GM23338 (cell line): ENCODE data around the gene BCDIN3D. TPM values are rescaled to one million over a fixed set of nuclear protein-coding genes. Genes with fewer than 3 reads are reported as not detected.

Experiments used
- ATAC-seq: fragments of 200-7000 bp; cut with Tn5 transposase; 3 replicates; pipeline ENCODE4 v1.9.1; 2020
- DNase-seq: peaks from one replicate; pipeline ENCODE4 v3.0.0-alpha.2; 2015; ENCODE audit warnings: low spot score
- H2AFZ ChIP-seq: fragments of 200-600 bp; sonication (generic); 2 replicates; pipeline ENCODE4 v1.8.0; 2016; ENCODE audit warnings: antibody characterized with exemption, mild to moderate bottlenecking, moderate library complexity
- H3F3A ChIP-seq: fragments of 200-600 bp; sonication (generic); replicated peaks from 2 replicates; pipeline ENCODE4 v1.8.0; 2017; ENCODE audit warnings: antibody characterized with exemption, mixed run types, low read depth
- H3K27ac ChIP-seq: fragments of 200-600 bp; sonication (generic); 2 replicates; pipeline ENCODE4 v1.6.1; 2016; ENCODE audit warnings: low read depth
- H3K27me3 ChIP-seq: fragments of 200-600 bp; sonication (generic); 2 replicates; pipeline ENCODE4 v1.8.0; 2016; ENCODE audit warnings: mild to moderate bottlenecking, mixed run types, moderate library complexity; ENCODE audit not compliant: insufficient read depth
- H3K36me3 ChIP-seq: fragments of 200-600 bp; sonication (generic); 2 replicates; pipeline ENCODE4 v1.8.0; 2016; ENCODE audit warnings: mild to moderate bottlenecking; ENCODE audit not compliant: insufficient read depth
- H3K4me1 ChIP-seq: fragments of 200-600 bp; sonication (generic); 2 replicates; pipeline ENCODE4 v1.8.0; 2016; ENCODE audit warnings: mild to moderate bottlenecking, moderate library complexity; ENCODE audit not compliant: insufficient read depth
- H3K4me2 ChIP-seq: fragments of 200-600 bp; sonication (generic); 2 replicates; pipeline ENCODE4 v1.7.1; 2017; ENCODE audit warnings: mixed run types
- H3K4me3 ChIP-seq: fragments of 200-600 bp; sonication (generic); 2 replicates; pipeline ENCODE4 v1.6.1; 2016; ENCODE audit warnings: mixed run types
- H3K79me2 ChIP-seq: fragments of 200-600 bp; sonication (generic); replicated peaks from 2 replicates; pipeline ENCODE4 v1.8.0; 2017; ENCODE audit warnings: mild to moderate bottlenecking; ENCODE audit not compliant: insufficient read depth
- H3K9me2 ChIP-seq: fragments of 200-600 bp; sonication (generic); 2 replicates; pipeline ENCODE4 v1.8.0; 2017; ENCODE audit not compliant: insufficient read depth
- H4K20me1 ChIP-seq: fragments of 200-600 bp; sonication (generic); replicated peaks from 2 replicates; pipeline ENCODE4 v1.8.0; 2017; ENCODE audit warnings: mild to moderate bottlenecking; ENCODE audit not compliant: insufficient read depth
- H3K27ac Mint-ChIP-seq: 2 replicates; pipeline ENCODE4 v1.8.0; 2020; ENCODE audit warnings: inconsistent platforms, mild to moderate bottlenecking, moderate library complexity, mixed read lengths
- H3K27me3 Mint-ChIP-seq: 3 replicates; pipeline ENCODE4 v1.8.0; 2022; ENCODE audit warnings: low read depth, mild to moderate bottlenecking, moderate library complexity, mixed read lengths, inconsistent platforms; ENCODE audit not compliant: insufficient read depth, poor library complexity
- H3K36me3 Mint-ChIP-seq: 3 replicates; pipeline ENCODE4 v1.8.0; 2021; ENCODE audit warnings: low read depth, mild to moderate bottlenecking, inconsistent platforms, moderate library complexity, mixed read lengths
- H3K4me1 Mint-ChIP-seq: 3 replicates; pipeline ENCODE4 v1.8.0; 2020; ENCODE audit warnings: mild to moderate bottlenecking, inconsistent platforms, mixed read lengths
- H3K4me3 Mint-ChIP-seq: 3 replicates; pipeline ENCODE4 v1.8.0; 2021; ENCODE audit warnings: moderate library complexity, mild to moderate bottlenecking, inconsistent platforms, mixed read lengths
- H3K9me3 Mint-ChIP-seq: 3 replicates; pipeline ENCODE4 v1.8.0; 2020; ENCODE audit warnings: moderate library complexity, mild to moderate bottlenecking, inconsistent platforms, mixed read lengths
- CTCF ChIP-seq, 2 experiments: fragments of 200-600 bp in 1 of 2; sonication (generic) in 1 of 2; conservative IDR thresholded peaks; 2 replicates each; pipeline versions ENCODE4 v1.5.1 to v1.6.1; 2016 to 2017; ENCODE audit warnings: antibody characterized with exemption in 2 of 2, low read depth in 2 of 2, mild to moderate bottlenecking in 2 of 2, moderate library complexity in 1 of 2
- ETS1 ChIP-seq: IDR thresholded peaks from 2 replicates; pipeline ENCODE4 v1.6.1; 2016; ENCODE audit warnings: antibody characterized with exemption
- EZH2phosphoT487 ChIP-seq: fragments of 200-600 bp; sonication (generic); IDR thresholded peaks from one replicate; pipeline ENCODE4 v1.8.1; 2018; ENCODE audit warnings: antibody characterized with exemption; ENCODE audit not compliant: unreplicated experiment
- JUNB ChIP-seq: IDR thresholded peaks from one replicate; pipeline ENCODE4 v1.6.1; 2016; ENCODE audit warnings: antibody characterized with exemption; ENCODE audit not compliant: unreplicated experiment
- POLR2AphosphoS5 ChIP-seq: IDR thresholded peaks from 2 replicates; pipeline ENCODE4 v1.6.1; 2016; ENCODE audit warnings: antibody characterized with exemption, low read depth
- STAT1 ChIP-seq: IDR thresholded peaks from one replicate; pipeline ENCODE4 v1.6.1; 2016; ENCODE audit warnings: antibody characterized with exemption; ENCODE audit not compliant: unreplicated experiment
- ZNF114 ChIP-seq: fragments of 250-450 bp; sonication (Bioruptor Pico); IDR thresholded peaks from 2 replicates; pipeline ENCODE4 v1.5.0; 2020; ENCODE audit warnings: mild to moderate bottlenecking, moderate library complexity
- ZNF331 ChIP-seq: fragments of 250-450 bp; sonication (Bioruptor Pico); IDR thresholded peaks from 2 replicates; pipeline ENCODE4 v1.5.0; 2020; ENCODE audit warnings: low read depth, mild to moderate bottlenecking, moderate library complexity
- polyA plus RNA-seq: library from polyadenylated mRNA; unstranded; fragments of >200 nt; fragmentation: Nextera tagmentation; extraction: Ambion mirVana; gene quantifications from 2 replicates; pipeline ENCODE4 v1.2.1, GENCODE V29; 2016
- total RNA-seq: library from RNA; depleted of rRNA; stranded (reverse); fragments of >200 nt; shearing (Covaris generic); gene quantifications from 2 replicates; pipeline ENCODE4 v1.2.3, GENCODE V29; 2014

Gene BCDIN3D
- total and polyA plus RNA-seq, 2 experiments from 2014 or later = 1.4 to 1.8 TPM

GRCh38 chr12:49868449-49868848 lies 25.5 kb upstream of the BCDIN3D start:
- no peaks in the 10 kb centered on the region for H3K79me2 ChIP-seq
- H2AFZ ChIP-seq = no peak overlapping the region
- no peaks in the 10 kb centered on the region; the same call in 2 of the 3 replicates for H3K9me3 Mint-ChIP-seq
- H3K4me1 Mint-ChIP-seq = peaks cover 7% of the 10 kb centered on the region
- no peak overlapping the region for H3K4me2 ChIP-seq
- no peak overlapping the region for H3K27ac Mint-ChIP-seq
- H3F3A ChIP-seq = no peaks in the 10 kb centered on the region
- no peaks in the 10 kb centered on the region; the same call in 1 of the 2 replicates for H3K4me1 ChIP-seq
- H3K27ac ChIP-seq = no peak overlapping the region
- peaks cover 17% of the 10 kb centered on the region for H3K27me3 Mint-ChIP-seq
- H3K36me3 Mint-ChIP-seq = no peaks in the 10 kb centered on the region
- no peak overlapping the region for H3K4me3 Mint-ChIP-seq
- no peak for TF ChIP-seq ETS1
- TF ChIP-seq ZNF331 = no peak
- TF ChIP-seq STAT1 = no peak
- TF ChIP-seq EZH2phosphoT487 = no peak
- no peak for DNase-seq
- H3K9me2 ChIP-seq = no peaks in the 10 kb centered on the region
- H3K27me3 ChIP-seq = no peaks in the 10 kb centered on the region
- no peak for ATAC-seq
- H3K36me3 ChIP-seq = no peaks in the 10 kb centered on the region
- no peak overlapping the region for H3K4me3 ChIP-seq
- H4K20me1 ChIP-seq = no peaks in the 10 kb centered on the region

- TF ChIP-seq EZH2phosphoT487 (no peak), JUNB (no peak), STAT1 (no peak), ZNF331 (no peak), CTCF (conservative IDR thresholded peaks at IDR 0.05; ENCODE audit: low read depth in 2 of 2) (no peak), ETS1 (no peak), POLR2AphosphoS5 (no peak), ZNF114 (CRISPR knock-in tag) (no peak)
- H3K27ac Mint-ChIP-seq = no peak overlapping the region
- H3K9me3 Mint-ChIP-seq = no peaks in the 10 kb centered on the region; the same call in 2 of the 3 replicates
- no peak overlapping the region for H3K4me3 ChIP-seq
- H3K4me1 ChIP-seq = no peaks in the 10 kb centered on the region; the same call in 1 of the 2 replicates
- H2AFZ ChIP-seq = no peak overlapping the region
- H3K79me2 ChIP-seq = no peaks in the 10 kb centered on the region
- H3K27ac ChIP-seq = no peak overlapping the region
- ATAC-seq (no peak; the same call in 2 of the 3 replicates), DNase-seq (no peak)
- H3K27me3 ChIP-seq = no peaks in the 10 kb centered on the region
- no peak overlapping the region for H3K4me2 ChIP-seq
- H4K20me1 ChIP-seq = no peaks in the 10 kb centered on the region
- H3K9me2 ChIP-seq = no peaks in the 10 kb centered on the region
- H3K36me3 ChIP-seq = no peaks in the 10 kb centered on the region
- H3F3A ChIP-seq = no peaks in the 10 kb centered on the region
- H3K27me3 Mint-ChIP-seq = peaks cover 17% of the 10 kb centered on the region
- no peaks in the 10 kb centered on the region for H3K36me3 Mint-ChIP-seq
- H3K4me1 Mint-ChIP-seq = peaks cover 7% of the 10 kb centered on the region
- no peak overlapping the region for H3K4me3 Mint-ChIP-seq
Measured at GRCh38 chr12:49867570-49868341, 24.9 kb upstream of the BCDIN3D start.
